NCI-H524 treated with DMSO at 0.1 percent for 48 hours (cell line): Measurements from ENCODE around the gene GOLGA6A.
"Not testable (repeated sequence)": the region's sequence is repeated elsewhere in the genome, so short reads cannot be mapped to it uniquely, and the experiment has no call there.

Experiments used
- DNase-seq: peaks from one replicate; lab custom pipeline; 2025; lab: John Stamatoyannopoulos, UW

GOLGA6A gene, protein sequence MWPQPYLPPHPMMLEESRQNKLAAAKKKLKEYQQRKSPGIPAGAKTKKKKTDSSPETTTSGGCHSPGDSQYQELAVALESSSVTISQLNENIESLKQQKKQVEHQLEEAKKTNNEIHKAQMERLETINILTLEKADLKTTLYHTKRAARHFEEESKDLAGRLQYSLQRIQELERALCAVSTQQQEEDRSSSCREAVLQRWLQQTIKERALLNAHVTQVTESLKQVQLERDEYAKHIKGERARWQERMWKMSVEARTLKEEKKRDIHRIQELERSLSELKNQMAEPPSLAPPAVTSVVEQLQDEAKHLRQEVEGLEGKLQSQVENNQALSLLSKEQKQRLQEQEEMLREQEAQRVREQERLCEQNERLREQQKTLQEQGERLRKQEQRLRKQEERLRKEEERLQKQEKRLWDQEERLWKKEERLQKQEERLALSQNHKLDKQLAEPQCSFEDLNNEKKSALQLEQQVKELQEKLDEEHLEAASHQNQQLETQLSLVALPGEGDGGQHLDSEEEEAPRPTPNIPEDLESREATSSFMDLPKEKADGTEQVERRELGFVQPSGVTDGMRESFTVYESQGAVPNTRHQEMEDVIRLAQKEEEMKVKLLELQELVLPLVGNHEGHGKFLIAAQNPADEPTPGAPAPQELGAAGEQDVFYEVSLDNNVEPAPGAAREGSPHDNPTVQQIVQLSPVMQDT

DNA sequence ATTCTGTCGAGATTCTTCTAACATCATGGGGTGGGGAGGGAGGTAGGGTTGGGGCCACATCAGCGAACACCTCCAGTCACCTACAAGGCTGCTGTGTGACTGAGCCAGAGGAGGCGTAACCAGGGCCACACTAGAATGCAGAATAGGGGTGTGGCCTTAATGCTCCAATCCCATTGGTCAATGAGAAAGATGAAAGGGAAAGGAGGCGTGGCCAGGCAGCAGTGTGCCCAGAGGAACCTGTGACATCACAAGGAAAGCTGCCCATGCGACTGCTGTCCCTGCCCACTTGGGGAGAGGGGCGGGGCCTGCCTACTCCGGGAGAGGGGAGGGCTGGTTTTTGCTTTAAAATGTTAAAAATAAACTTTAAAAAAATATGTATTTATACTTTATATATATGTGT, at the start of gene GOLGA6A:
Gene GOLGA6A, minus strand, starts transcription at position 101 of the 400 bp plus-strand sequence. Its CDS starts 41 bp downstream, at position 60.
- not testable (repeated sequence) for DNase-seq

DNA sequence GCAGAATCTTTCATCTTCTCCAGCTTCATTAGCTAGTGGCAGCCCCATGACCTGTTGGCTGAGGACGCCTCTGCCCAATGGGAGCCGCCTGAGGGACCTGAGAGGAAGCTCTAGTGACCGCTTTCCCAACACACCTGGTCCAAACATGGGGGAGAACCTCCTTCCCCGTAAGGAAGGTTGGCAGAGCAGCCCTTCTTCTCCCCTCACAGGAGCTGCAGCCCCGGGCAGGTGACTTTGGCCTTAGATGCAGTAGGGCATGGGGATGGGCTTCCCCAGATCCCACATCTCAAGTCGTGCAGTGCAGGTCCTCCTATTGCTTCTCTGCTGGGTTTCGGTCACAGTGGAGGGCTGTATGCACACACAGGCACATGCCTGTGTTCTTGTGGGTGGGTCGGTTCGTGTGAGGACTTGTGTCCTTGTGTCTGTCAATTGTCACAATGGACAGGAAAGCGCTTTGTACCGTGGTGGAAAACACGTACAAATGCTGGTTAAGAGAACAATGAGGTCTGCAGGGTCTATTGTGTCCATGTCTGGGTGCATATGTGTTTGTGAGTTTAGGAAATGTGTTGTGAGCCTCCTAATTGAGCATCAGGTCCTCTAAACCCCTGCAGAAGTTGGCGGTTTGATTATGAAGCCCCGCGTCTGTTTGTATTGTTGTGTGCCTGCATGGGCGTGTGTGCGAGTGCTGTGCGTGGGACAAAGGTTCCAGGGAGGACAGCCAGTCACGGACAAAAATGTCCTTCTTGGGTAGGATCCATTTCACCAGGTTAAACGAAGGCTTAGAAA, 49.5 kb upstream of the GOLGA6A start:
- no peak for DNase-seq

DNA sequence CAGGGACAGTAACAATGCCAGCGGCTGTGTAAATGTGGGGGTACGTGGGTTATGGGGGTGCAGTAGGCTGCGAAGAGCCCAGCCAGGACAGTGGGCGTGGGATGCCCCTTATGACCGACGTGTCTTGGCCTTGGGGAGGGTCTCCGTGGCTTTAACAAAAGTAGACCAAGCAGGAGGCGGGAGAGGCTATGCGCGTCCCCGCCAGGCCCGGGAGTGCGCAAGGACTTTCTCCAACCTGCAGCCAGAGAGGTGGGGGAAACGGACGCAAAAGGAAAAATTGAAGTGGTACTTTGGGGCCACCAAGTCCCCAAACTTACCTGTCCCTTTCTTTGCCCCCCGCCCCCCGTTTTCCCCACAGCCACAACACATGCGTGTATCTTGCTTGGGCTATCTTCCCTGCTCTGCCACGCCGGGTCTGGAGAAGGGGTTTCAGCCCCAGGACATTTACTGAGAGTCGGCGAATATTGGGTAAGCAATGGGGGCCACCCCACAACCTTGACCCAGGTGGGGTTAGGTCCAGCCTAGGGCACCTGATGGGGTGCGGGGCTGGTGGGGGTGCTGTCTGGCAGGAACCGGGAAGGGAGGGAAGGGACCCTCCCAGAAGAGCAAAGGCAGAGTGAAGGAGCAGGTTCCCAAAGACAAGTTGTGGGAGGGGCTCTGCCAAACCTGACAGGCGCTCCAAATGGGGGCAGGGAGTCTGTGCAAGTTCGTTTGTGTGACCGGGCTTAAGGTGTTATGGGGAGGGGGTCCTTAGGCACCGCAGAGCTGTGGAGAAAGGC, 48.7 kb upstream of the GOLGA6A start:
- no peak for DNase-seq

- DNase-seq, result no peak
Measured at GRCh38 chr15:74130155-74130848, 48.0 kb upstream of the GOLGA6A start, which contains the start of gene ISLR2. TSS of gene ISLR2 (plus strand) at chr15:74130586. CDS start at chr15:74132755, 2,169 bp downstream.

DNA sequence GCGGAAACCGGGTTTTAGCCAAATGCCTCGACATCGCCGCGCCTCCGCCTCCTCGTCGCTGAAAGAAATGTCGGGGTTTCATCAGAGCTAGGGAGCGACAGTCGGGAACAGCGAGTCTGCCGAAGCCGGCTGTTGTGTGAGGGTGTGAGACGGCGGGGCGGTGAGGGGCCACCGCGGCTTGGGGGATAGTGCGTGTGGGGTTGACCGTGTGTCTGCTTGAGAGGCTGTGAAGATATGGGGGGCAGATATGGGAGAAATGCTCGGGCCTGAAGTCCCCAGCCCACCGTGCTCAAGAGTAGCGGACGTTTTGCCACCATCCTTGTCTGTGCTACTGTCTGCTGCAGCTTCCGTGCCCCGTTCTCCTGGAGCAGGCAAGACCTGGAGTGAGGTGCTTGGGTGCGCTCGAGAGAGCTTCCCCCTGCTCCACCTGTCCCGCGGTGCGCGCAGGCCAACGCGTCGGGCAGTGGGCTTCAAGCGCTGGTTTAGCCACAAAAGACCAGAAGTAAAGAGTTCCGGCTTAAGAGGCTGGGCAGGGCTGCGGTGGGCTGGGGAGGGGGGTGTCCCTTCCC, 47.3 kb upstream of the GOLGA6A start:
- no peak for DNase-seq

DNA sequence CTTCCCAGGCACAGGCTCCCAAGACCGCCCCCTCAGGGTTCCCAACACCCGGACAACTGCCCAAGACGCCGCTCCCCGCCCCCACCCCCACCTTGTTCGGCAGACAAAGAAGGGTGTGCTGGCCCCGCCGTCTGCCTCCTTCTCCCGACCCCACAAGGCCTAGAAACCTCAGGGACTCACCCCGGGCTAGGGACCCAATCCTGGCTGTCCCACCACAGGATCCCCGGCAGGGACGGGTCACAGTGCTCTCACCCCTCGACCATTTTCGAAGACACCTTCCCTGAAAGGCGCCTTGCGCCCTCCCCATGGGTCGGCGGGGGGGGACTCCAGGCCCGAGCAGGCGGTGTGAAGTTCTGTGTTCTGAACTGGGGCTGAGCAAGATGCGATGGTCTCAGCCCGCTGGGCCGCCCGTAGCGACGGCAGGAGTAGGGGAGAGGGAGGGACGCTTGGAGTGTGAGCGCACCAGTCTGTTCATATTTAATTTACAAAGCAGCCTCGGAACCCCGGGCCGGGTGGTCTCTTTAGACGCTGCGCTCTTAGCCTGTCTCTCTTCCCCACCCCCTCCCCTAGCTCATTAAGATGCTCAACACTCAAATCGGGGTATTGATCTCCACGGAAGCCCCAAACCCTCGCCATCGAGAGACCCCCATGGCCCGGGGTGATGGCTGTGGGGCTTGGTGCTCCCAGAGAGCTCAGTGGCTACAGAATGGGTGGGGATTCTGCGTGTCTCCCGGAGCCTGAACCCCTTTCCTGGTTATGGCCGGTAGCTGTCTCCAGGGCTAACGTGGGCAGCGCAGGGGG, 46.6 kb upstream of the GOLGA6A start:
- peak; percentile 17 for DNase-seq

DNA sequence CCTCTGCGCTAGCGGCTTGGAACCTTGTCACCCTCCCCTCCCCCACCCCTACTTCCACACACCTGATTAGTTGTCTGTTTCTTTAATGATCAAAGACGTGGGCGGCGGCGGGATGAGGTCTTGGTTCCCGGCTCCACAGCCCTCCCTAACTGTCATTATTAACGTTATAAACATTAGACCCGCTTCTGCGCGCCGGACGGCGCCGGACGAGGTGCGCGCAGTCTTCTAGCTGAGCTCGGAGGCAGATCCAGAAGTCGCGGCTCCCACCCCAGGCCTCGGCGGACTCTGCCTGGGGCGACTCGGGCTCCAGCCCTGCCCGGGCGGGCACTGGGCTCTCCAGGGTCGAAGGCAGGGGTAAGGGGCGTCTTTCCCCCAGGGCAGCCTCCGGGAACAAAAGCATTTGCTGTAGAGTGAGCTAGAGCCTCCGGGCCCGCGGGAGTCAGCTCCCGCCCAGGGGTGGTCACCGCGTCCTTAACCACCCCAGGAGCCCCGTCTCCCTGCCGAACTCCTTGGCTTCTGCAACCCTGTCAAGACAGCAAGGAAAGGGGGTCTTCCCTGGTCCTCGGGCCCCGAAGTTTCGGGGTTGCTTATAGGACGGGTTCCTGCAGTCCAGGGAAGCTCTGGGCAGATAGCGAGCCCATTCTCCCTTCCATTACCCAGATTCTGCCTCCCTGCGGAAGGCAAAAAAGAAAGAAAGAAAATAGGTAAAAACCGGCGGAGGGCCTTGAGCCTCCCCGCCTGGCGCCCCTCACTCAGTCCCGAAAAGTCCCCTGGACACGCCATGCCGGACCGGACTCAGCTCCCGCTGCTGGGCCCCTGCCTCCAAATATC, 45.8 kb upstream of the GOLGA6A start:
- no peak for DNase-seq

- peak; percentile 70 for DNase-seq
Measured at GRCh38 chr15:74127255-74127953, 45.1 kb upstream of the GOLGA6A start.

DNA sequence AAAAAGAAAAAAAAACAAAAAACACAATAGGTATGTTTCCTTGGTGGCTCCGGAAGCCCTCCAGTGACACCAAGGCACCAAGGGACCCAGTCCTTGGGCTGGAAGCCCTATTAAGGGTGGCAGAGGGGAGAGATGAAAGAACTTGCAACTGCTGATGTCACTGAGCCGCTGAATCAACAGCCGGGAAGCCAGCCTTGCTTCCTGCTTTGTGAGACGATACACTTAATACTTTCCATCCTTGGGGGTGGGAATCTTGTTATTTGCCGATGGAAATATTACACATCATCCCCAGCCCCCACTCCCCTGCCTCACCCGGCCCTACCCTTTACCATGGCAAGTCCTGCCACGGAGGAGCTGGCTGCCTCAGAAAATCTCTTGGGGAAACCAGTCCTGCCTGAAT, 42.4 kb upstream of the GOLGA6A start:
- DNase-seq, result no peak

GRCh38 chr15:74124196-74124595, 41.8 kb upstream of the GOLGA6A start:
- DNase-seq, result no peak

- no peak for DNase-seq
Measured at GRCh38 chr15:74123658-74124057, 41.3 kb upstream of the GOLGA6A start.

- DNase-seq, result no peak
Measured at GRCh38 chr15:74123131-74123429, 40.7 kb upstream of the GOLGA6A start.

- DNase-seq, result no peak
Measured at GRCh38 chr15:74122403-74123130, 40.2 kb upstream of the GOLGA6A start.

- DNase-seq, result no peak
Measured at GRCh38 chr15:74121858-74122257, 39.5 kb upstream of the GOLGA6A start.

DNA sequence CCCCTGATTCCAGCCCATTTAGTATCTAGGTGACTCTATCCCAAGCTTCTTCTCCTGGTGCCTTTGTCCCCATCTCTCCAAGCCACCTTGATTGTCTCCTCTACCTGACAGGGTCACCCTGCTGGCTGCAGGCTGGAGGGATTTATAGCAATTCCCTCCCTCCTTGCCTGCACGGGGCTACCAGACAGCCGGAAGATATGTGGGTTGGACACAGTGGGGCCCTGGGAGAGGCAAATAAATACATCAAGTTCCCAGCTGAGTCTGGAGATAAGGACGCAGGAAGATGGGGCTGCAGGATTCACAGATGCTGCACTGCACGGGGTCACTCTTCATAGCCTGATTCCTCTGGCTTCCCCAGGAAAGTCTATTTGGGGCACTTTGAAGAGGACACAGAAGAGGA, 38.7 kb upstream of the GOLGA6A start:
- no peak for DNase-seq

DNA sequence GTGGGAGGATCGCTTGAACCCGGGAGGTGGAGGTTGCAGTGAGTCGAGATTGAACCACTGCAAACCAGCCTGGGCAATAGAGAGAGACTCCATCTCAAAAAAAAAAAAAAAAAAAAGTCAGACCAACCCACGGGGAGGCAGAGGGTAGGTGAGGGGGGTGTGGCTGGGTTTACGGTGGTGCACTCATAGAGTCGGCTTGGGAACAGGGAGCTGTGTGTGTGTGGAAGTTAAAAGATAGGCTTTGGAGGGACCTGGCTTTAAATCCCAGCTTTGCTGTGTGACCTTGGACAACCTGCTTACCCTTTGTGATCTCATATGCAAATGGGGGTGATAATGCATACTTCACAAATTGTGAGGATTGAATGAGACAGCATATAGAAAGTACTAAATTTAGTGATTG, 38.1 kb upstream of the GOLGA6A start:
- DNase-seq, result no peak

GRCh38 chr15:74109713-74110112, 27.4 kb upstream of the GOLGA6A start:
- no peak for DNase-seq

GRCh38 chr15:74108611-74109010, 26.3 kb upstream of the GOLGA6A start:
- not testable (repeated sequence) for DNase-seq
